Esophagus squamous epithelium (tissue), 5 donors: ENCODE results near the gene MED13L. TPM values are rescaled to one million over a fixed set of nuclear protein-coding genes. Genes with fewer than 3 reads are reported as not detected.
"Not testable (repeated sequence)": the region's sequence is repeated elsewhere in the genome, so short reads cannot be mapped to it uniquely, and the experiment has no call there.

ENCODE experiments used
- DNase-seq: peaks from one replicate; lab custom pipeline; 2025; lab: John Stamatoyannopoulos, UW
- H3K27ac ChIP-seq, 4 donors: fragments of 200-600 bp; sonication (generic); one replicate each; pipeline ENCODE4 v1.5.1; 2016 to 2019; ENCODE audit warnings: mild to moderate bottlenecking in 1 of 4
- H3K27me3 ChIP-seq, 4 donors: fragments of 200-600 bp; sonication (generic); 1 replicate in 3 of 4; 2 replicates in 1 of 4; pipeline versions ENCODE4 v1.5.1 to v1.6.0; 2017 to 2021; ENCODE audit warnings: antibody characterized with exemption in 1 of 4
- H3K36me3 ChIP-seq, 3 donors: fragments of 200-600 bp; sonication (generic); one replicate each; pipeline ENCODE4 v1.5.1; 2016 to 2019
- H3K4me1 ChIP-seq, 3 donors: fragments of 200-600 bp; sonication (generic); one replicate each; pipeline ENCODE4 v1.5.1; 2017 to 2019
- H3K4me3 ChIP-seq, 4 donors: fragments of 200-600 bp; sonication (generic); 1 replicate in 3 of 4; 2 replicates in 1 of 4; pipeline ENCODE4 v1.5.1; 2016 to 2019; ENCODE audit warnings: mild to moderate bottlenecking in 2 of 4, moderate library complexity in 1 of 4
- H3K9me3 ChIP-seq, 3 donors: fragments of 200-600 bp; sonication (generic); one replicate each; pipeline ENCODE4 v1.5.1; 2016 to 2019
- CTCF ChIP-seq, 6 experiments: fragments of 450-650 bp in 4 of 6; fragments of 200-600 bp in 2 of 6; sonication (generic) in 2 of 6; IDR thresholded peaks; one replicate each; pipeline ENCODE4 v1.5.1; 2016 to 2019; ENCODE audit warnings: antibody characterized with exemption in 6 of 6, mild to moderate bottlenecking in 4 of 6, moderate library complexity in 4 of 6
- POLR2A ChIP-seq, 4 donors: fragments of 450-650 bp; IDR thresholded peaks; one replicate each; pipeline ENCODE4 v1.6.1; 2017; ENCODE audit warnings: antibody characterized with exemption in 4 of 4, mild to moderate bottlenecking in 4 of 4, moderate library complexity in 3 of 4
- WGBS, 2 donors: methylation state at CpG; one replicate each; pipeline ENCODE4 v1.1.5; 2018; 5-methylcytosine and 5-hydroxymethylcytosine counted together
- intact Hi-C: fragments of 100-400 bp; cut with DNase I; formaldehyde crosslinking; loops from one replicate; pipeline ENCODE4 v1.15.0; 2022
- total RNA-seq, 4 donors: library from RNA; depleted of rRNA; stranded (reverse); fragments of >200 nt; gene quantifications; one replicate each; pipeline ENCODE4 v1.1.0, GENCODE V29; 2016
- donor health status: DM: yes; HTN: yes; CAD: no.

MED13L gene
- total RNA-seq, 4 donors from 2014 or later: 52.2 to 137 (median 62.1) TPM

- peaks cover 9 to 90% (median 36%) of the 10 kb centered on the region in 3 donors for H3K4me1 ChIP-seq
- H3K36me3 ChIP-seq: no peaks in the 10 kb centered on the region
- no peaks in the 10 kb centered on the region for H3K9me3 ChIP-seq
- intact Hi-C loops: no loop called here
- H3K27me3 ChIP-seq: no peaks in the 10 kb centered on the region
- no peak overlapping the region for H3K4me3 ChIP-seq
- no peak for TF ChIP-seq POLR2A (IDR thresholded peaks at IDR 0.05)
- TF ChIP-seq CTCF (IDR thresholded peaks at IDR 0.05): no peak
- no peak for DNase-seq
- 45 to 65% methylated on average over 3 of the region's 3 CpGs for WGBS, 2 donors
- H3K27ac ChIP-seq: no peak overlapping the region
Measured at GRCh38 chr12:116136340-116136739, 141.2 kb downstream of the MED13L start.

- Histone ChIP-seq H3K4me3 (no peak overlapping the region), H3K27ac (peak overlapping the region in 1 of 4 donors; percentile 0), H3K9me3 (no peaks in the 10 kb centered on the region), H3K36me3 (no peaks in the 10 kb centered on the region), H3K27me3 (no peaks in the 10 kb centered on the region), H3K4me1 (peaks cover 12 to 90% (median 33%) of the 10 kb centered on the region in 3 donors)
- no peak for DNase-seq
- 55 to 59% methylated on average over 3 of the region's 3 CpGs for WGBS, 2 donors
- TF ChIP-seq CTCF (IDR thresholded peaks at IDR 0.05): no peak
- TF ChIP-seq POLR2A (IDR thresholded peaks at IDR 0.05): no peak
- intact Hi-C loops: no loop called here
Measured at GRCh38 chr12:116135209-116135930, 142.1 kb downstream of the MED13L start.

- Histone ChIP-seq H3K4me3 (no peak overlapping the region), H3K27me3 (no peaks in the 10 kb centered on the region), H3K4me1 (peaks cover 12 to 80% (median 31%) of the 10 kb centered on the region in 3 donors), H3K36me3 (no peaks in the 10 kb centered on the region), H3K9me3 (no peaks in the 10 kb centered on the region), H3K27ac (no peak overlapping the region)
- no peak for DNase-seq
- TF ChIP-seq POLR2A (IDR thresholded peaks at IDR 0.05): no peak
- no peak for TF ChIP-seq CTCF (IDR thresholded peaks at IDR 0.05)
- 57 to 73% methylated on average over 4 of the region's 4 CpGs for WGBS, 2 donors
- intact Hi-C loops: no loop called here
Measured at GRCh38 chr12:116133636-116134214, 143.8 kb downstream of the MED13L start.

GRCh38 chr12:116133149-116133548 lies 144.3 kb downstream of the MED13L start:
- TF ChIP-seq CTCF (IDR thresholded peaks at IDR 0.05) (no peak), POLR2A (IDR thresholded peaks at IDR 0.05) (no peak)
- no peaks in the 10 kb centered on the region for H3K27me3 ChIP-seq
- no peaks in the 10 kb centered on the region for H3K9me3 ChIP-seq
- no peak overlapping the region for H3K27ac ChIP-seq
- intact Hi-C loops: no loop called here
- H3K36me3 ChIP-seq: no peaks in the 10 kb centered on the region
- no peak overlapping the region for H3K4me3 ChIP-seq
- DNase-seq: no peak
- H3K4me1 ChIP-seq: peaks cover 12 to 77% (median 31%) of the 10 kb centered on the region in 3 donors
- 60 to 78% methylated on average over 1 of the region's 2 CpGs for whole genome bisulfite sequencing, 2 donors

GRCh38 chr12:116131987-116132386 lies 145.5 kb downstream of the MED13L start:
- H3K4me1 ChIP-seq: peaks cover 12 to 79% (median 31%) of the 10 kb centered on the region in 3 donors
- H3K4me3 ChIP-seq, H3K9me3 ChIP-seq, H3K27me3 ChIP-seq, H3K27ac ChIP-seq, intact Hi-C loops, H3K36me3 ChIP-seq, DNase-seq: not testable (repeated sequence)
- WGBS, 2 donors: 75 to 88% methylated on average over 9 to 10 of the region's 10 CpGs
